H4 (cell line): ENCODE data around the gene SEC61B. TPM values are rescaled to one million over a fixed set of nuclear protein-coding genes. Genes with fewer than 3 reads are reported as not detected.

Experiments used
- DNase-seq: peaks from one replicate; pipeline ENCODE4 v3.0.0-alpha.2; 2015; ENCODE audit warnings: low spot score
- total RNA-seq: library from RNA; depleted of rRNA; stranded (reverse); fragments of >200 nt; shearing (Covaris generic); gene quantifications from 2 replicates; pipeline ENCODE4 v1.2.3, GENCODE V29; 2014; rRNA removed

SEC61B gene
- total RNA-seq, 1 experiment from 2014 or later: 196 TPM

DNA sequence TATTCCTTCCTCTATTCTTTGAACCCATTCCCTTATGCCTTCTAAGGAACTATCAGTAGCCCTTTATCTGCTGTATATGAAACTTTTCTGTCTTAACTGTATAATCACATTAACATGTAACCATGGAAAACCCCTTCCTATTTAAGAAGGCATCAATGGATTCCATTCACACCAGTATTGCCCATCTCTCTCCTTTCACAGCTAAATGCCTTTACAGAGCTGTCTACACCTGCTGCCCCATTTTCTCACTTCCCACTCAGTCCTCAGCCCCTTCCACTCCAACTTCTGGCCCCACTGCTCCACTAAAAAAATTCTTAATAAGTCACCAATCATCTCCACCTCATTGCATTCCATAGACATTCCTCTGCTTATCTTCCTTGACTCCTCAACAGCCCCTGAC is 50.8 kb downstream of the SEC61B start:
- DNase-seq: no peak

DNA sequence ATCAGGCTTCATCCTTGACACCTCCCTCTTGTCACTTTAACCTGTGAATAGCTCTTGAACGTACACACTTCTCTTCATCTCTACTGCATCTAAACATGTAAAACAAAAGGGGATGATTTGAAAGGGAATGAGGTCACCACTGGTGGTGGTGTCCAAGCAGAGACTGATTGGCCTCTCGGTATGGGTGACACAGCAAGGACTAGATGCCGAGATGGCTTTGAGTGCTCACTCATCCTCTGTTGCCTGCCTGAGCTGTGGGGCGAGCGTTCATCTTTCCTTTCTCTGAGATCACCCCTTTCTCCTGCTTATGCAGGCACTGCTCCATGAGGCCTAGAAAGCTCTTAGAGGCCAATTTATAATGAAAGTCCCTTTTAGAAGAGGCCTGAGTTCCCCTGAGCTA is 51.9 kb downstream of the SEC61B start:
- DNase-seq: no peak

DNA sequence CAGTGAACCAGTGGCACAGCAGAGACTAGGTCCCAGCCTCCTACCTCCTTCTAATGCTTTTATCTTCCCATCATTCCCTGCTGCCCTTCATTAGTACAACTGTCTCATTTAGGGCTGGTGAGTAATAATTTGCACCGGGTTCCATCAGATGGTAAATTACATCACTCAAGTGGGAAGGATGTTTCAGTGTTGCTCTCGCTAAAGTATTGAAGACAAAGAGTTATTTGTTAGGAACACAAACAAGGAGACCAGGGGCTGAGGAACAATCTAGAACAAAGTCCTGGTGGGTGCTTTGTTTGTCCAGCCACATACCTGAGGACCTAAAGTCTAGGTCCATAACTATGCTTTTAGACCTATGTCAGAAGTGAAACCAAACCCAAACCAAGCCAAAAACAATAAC is 52.4 kb downstream of the SEC61B start:
- no peak for DNase-seq

Other genes with a start within 250 kb of the SEC61B start
- gene TGFBR1, start 117.2 kb upstream of the SEC61B start, total RNA-seq: 31.7 and 35.7 TPM in 2 replicates
- 39.9 and 56.6 TPM in 2 replicates for gene ALG2, start 340 bp upstream of the SEC61B start, total RNA-seq